ENCODE data around the gene PPP1R13B.
"Not testable (repeated sequence)": the region's sequence is repeated elsewhere in the genome, so short reads cannot be mapped to it uniquely, and the experiment has no call there.

The PPP1R13B gene

DNA sequence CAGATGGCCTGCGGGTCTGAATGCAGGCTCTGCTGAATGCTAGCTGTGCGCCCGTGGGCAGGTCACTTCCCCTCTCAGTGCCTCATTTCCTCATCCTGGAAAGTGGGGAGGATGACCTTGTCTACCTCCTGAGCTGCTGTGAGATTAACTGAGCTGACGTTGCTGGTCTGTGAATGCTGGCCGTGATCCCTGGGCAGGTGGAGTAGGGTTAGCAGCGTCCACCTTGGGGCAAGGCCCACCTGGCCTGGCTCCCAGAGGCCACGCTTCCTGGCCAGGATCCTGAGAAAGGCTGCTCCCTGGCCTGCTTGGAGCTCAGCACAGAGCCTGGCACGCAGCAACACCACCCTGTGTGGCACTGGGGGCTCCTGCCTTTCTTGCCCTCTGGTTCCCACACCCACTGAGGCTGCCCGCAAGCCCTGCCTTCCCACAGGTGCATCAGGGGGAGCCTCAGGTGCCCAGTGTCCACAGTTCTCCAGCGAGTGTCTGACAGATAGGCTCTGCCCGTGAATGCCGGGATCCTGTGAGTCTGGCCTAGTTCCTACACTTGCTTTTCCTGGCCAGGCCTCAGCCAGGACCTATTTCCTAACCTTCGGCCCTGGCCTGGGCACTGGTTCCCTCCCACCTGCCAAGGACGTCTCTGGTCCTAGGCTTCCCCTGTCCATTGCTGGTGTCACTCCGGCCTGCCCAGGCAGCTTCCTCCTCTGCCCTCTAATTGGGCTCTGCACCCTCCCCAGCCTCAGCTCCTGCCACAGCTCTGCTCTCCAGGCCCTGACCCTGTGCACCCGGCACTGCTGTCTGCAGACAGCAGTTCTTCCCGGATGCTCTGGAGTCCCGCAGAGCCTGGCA, 43.7 kb upstream of the PPP1R13B start:
- TF ChIP-seq, protein P1, sequence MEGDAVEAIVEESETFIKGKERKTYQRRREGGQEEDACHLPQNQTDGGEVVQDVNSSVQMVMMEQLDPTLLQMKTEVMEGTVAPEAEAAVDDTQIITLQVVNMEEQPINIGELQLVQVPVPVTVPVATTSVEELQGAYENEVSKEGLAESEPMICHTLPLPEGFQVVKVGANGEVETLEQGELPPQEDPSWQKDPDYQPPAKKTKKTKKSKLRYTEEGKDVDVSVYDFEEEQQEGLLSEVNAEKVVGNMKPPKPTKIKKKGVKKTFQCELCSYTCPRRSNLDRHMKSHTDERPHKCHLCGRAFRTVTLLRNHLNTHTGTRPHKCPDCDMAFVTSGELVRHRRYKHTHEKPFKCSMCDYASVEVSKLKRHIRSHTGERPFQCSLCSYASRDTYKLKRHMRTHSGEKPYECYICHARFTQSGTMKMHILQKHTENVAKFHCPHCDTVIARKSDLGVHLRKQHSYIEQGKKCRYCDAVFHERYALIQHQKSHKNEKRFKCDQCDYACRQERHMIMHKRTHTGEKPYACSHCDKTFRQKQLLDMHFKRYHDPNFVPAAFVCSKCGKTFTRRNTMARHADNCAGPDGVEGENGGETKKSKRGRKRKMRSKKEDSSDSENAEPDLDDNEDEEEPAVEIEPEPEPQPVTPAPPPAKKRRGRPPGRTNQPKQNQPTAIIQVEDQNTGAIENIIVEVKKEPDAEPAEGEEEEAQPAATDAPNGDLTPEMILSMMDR (IDR thresholded peaks at IDR 0.05; ENCODE audit: low read depth, low read length): no peak
- no peak for DNase-seq (ENCODE audit: extremely low read depth, low read depth)

DNA sequence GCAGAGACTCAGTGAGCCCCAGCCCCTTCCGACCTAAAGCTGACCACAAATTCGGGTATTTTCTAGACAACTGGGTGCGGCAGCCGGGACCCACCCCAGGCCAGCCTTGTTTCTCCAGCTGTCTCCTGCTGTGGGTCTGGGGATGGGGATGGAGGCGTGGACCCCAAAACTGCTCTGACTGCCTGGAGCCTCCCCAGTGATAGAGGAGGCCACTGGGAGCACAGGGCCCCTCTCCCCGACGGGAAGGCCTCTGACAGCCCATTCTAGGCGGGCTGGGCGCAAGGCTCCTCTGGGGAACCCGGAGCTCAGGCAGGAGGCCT, 42.6 kb upstream of the PPP1R13B start:
- no peak for DNase-seq (ENCODE audit: extremely low read depth, low read depth)
- TF ChIP-seq, protein P1 (IDR thresholded peaks at IDR 0.05; ENCODE audit: low read depth, low read length): no peak

DNA sequence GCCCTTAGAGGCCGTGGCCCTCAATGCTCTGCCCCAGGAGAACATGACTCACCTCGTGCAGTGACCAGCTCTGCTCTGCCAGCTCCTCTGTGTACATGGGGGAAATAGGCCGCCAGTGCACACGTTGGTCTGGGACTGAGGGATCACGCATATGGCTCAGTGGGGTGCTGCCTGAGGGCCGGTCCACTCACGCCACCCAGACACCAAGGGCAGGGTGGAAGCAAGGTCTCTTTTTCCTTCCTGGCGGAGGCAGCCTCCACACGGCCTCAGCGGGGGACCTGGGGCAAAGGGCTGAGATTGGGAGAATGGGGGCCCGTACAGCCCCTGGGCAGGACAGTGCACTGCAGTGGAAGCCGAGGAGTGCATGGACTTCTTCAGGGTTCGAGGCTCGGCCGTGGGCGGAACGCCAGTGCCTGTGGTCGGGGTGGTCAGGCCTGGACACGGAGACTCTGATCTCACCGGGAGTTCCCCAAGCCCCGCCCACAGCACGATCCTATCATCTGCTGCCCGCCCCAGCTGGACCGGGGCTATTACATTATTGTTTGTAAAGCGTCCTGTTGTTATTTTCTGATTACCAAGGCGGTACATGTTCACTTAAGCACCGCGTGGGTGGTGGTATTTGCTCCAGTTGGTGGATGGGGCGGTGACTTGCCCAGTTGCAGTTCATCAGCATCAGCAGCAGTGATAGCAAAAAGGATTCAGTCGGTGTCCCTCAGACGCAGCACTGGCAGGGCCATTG, 42.1 kb upstream of the PPP1R13B start:
- TF ChIP-seq, protein P1 (IDR thresholded peaks at IDR 0.05; ENCODE audit: low read depth, low read length): no peak
- DNase-seq (ENCODE audit: extremely low read depth, low read depth): no peak

DNA sequence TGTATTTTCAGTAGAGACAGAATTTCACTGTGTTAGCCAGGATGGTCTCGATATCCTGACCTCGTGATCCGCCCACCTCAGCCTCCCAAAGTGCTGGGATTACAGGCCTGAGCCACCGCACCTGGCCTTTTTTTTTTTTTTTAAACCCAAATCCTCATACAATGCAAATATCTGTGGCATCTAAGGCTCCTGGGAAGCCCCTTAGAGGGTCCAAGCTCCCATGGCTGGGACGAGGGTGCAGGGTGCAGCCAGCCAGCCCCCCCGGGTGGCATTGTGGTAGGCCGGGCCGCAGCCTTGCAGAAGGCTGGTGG, 41.6 kb upstream of the PPP1R13B start:
- not testable (repeated sequence) for DNase-seq (ENCODE audit: extremely low read depth, low read depth)

DNA sequence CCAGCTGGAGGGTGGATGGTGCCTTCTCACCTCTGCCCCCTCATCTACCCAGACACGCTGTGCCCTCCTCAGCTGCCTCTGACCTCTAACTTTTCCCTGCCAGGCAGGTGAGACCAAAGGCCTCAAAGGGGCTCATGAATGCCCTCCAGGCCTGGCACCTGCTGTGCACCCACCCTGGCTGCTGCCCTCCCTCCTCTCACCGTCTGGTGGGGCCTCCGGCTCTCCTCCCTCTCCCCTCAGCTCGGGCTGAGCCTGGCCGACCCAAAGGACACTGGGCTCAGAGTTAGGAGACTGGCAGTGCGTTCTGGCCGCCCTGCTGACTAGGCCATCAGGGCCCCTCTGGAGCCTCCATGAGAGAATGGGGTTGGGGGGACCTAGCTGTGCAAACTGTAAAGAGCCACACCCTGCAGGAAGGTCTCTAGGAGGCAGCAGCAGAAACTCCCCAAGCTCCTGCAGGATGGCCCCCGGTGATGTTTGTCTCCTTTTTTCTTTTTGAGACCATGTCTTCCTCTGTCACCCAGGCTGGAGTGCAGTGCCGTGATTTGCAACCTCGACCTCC, 40.3 kb upstream of the PPP1R13B start:
- DNase-seq (ENCODE audit: extremely low read depth, low read depth): no peak
- TF ChIP-seq, protein P1 (IDR thresholded peaks at IDR 0.05; ENCODE audit: low read depth, low read length): no peak

DNA sequence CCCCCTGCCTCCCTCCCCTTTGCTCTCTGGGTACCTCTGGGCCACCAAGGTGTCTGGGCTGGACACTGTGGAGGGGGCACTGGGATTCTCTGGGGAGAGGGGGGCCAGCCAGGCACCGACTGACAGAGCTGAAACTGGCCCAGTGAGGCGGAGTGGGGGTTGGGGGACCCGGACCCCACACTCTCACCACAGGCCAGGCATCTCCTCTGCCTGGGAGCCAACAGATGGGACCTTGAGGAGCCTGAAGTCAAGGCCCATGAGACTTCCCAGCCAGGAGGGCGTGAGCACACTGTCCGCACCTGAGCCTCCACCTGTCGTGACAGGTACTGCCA, 39.8 kb upstream of the PPP1R13B start:
- TF ChIP-seq, protein P1 (IDR thresholded peaks at IDR 0.05; ENCODE audit: low read depth, low read length): no peak
- DNase-seq (ENCODE audit: extremely low read depth, low read depth): no peak

DNA sequence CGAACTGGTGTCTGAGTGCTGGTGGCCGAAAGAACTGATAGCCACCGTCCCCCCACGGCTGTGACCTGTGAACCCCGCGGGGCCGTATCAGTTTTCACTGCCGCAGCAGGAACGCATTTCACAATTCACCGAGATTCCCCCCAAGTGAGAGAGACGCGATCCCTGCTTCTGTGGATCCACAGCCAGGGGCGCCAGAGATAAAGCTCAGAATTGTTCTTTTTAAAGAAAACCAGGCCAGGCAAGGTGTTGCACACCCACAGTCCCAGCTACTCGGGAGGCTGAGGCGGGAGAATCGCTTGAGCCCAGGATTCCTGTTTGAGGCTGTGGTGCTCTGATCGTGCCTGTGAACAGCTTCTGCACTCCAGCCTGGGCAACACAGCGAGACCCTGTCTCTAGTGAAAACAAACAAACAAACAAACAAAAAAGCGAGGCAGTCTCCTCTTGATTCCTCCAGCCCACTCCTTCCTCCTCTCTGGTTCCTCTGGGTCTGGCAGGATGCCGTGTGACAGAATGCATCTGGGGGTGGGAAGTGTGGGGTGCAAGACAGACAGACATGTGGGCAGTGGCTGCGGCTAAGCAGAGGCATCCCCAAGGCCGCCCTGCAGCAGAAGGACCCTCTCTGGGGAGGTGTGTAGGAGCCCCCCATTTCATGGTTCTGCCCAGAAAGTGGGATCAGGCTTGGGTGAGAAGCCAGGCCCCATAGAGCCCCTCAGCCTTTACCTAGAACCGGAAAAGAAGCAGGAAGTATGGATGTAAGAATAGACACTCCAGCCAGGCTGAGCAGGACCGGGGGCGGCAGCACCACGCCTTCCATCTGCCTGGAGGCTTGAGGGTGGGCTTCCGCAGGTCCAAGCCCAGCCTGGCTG, 39.2 kb upstream of the PPP1R13B start:
- no peak for DNase-seq (ENCODE audit: extremely low read depth, low read depth)
- TF ChIP-seq, protein P1 (IDR thresholded peaks at IDR 0.05; ENCODE audit: low read depth, low read length): no peak
